H1 (cell line): ENCODE data around the gene AMBP. TPM values are rescaled to one million over a fixed set of nuclear protein-coding genes. Genes with fewer than 3 reads are reported as not detected.

Experiments
- BACH1 ChIP-seq: IDR thresholded peaks from 2 replicates; pipeline ENCODE4 v1.6.1; 2012; ENCODE audit warnings: low read length, improper control_type of control experiment
- CHD7 ChIP-seq: fragments of 300-600 bp; sonication (generic); IDR thresholded peaks from 2 replicates; pipeline ENCODE4 v1.7.1; 2012; ENCODE audit warnings: low read length, moderate library complexity, mild to moderate bottlenecking, inconsistent platforms; ENCODE audit not compliant: insufficient replicate concordance
- EGR1 ChIP-seq: IDR thresholded peaks from 2 replicates; pipeline ENCODE4 v1.6.1; 2011; ENCODE audit warnings: low read depth, low read length, borderline replicate concordance
- MAX ChIP-seq: IDR thresholded peaks from 2 replicates; pipeline ENCODE4 v1.6.1; 2012; ENCODE audit warnings: inconsistent platforms
- POLR2AphosphoS5 ChIP-seq: IDR thresholded peaks from 2 replicates; pipeline ENCODE4 v1.6.1; 2011; ENCODE audit warnings: low read depth, low read length
- RAD21 ChIP-seq, 2 experiments: IDR thresholded peaks in 1 of 2; conservative IDR thresholded peaks in 1 of 2; 2 replicates each; pipeline ENCODE4 v1.6.1; 2011; ENCODE audit warnings: low read depth in 2 of 2, low read length in 2 of 2, improper control_type of control experiment in 1 of 2, inconsistent platforms in 1 of 2, mild to moderate bottlenecking in 1 of 2, moderate library complexity in 1 of 2
- SP2 ChIP-seq: IDR thresholded peaks from 2 replicates; pipeline ENCODE4 v1.6.1; 2012; ENCODE audit warnings: mild to moderate bottlenecking, low read length, inconsistent platforms
- SP4 ChIP-seq: IDR thresholded peaks from 2 replicates; pipeline ENCODE4 v1.6.1; 2012; ENCODE audit warnings: low read length, inconsistent platforms
- SRF ChIP-seq: IDR thresholded peaks from 2 replicates; pipeline ENCODE4 v1.6.1; 2011; ENCODE audit warnings: mild to moderate bottlenecking, low read depth, low read length, moderate library complexity
- TAF1 ChIP-seq: IDR thresholded peaks from 2 replicates; pipeline ENCODE4 v1.6.1; 2011; ENCODE audit warnings: mild to moderate bottlenecking, low read depth, low read length
- TEAD4 ChIP-seq: IDR thresholded peaks from 2 replicates; pipeline ENCODE4 v1.6.1; 2012; ENCODE audit warnings: low read depth, low read length, inconsistent platforms, mixed read lengths
- polyA plus RNA-seq, 7 experiments: library from polyadenylated mRNA; depleted of rRNA in 3 of 7; stranded (reverse) in 5 of 7; unstranded in 2 of 7; fragments of >200 nt in 5 of 7; fragments of 200-250 nt in 2 of 7; gene quantifications; 1 replicate in 5 of 7; 2 replicates in 1 of 7; 4 replicates in 1 of 7; pipeline versions ENCODE4 v1.2.1 to v1.2.3, GENCODE V29; 2011 to 2013; ENCODE audit warnings: missing spikeins in 2 of 7, mixed read lengths in 2 of 7
- total RNA-seq: library from RNA; stranded (reverse); fragmentation: NEBNext Ultra II Directional; extraction: Animal tissue kit (Norgen Biotek cat#: 25700); gene quantifications from 2 replicates; pipeline ENCODE4 v1.2.1, GENCODE V29; 2021

AMBP gene
- total and polyA plus RNA-seq, 2 of the 8 experiments (the other 6 are each of a cell fraction or from before 2014, with no cell fraction given): 3.0 to 4.0 TPM

- TF ChIP-seq CHD7: no peak
- TF ChIP-seq MAX: peak; percentile 90
- TF ChIP-seq TEAD4: no peak
- TF ChIP-seq SRF: no peak
- TF ChIP-seq SP2: no peak
- no peak for TF ChIP-seq SP4
- no peak for TF ChIP-seq EGR1
- TF ChIP-seq BACH1: no peak
- peak; percentile 94 for TF ChIP-seq RAD21 (IDR thresholded peaks at IDR 0.05 in 1 of 2, conservative IDR thresholded peaks at IDR 0.05 in 1 of 2; ENCODE audit: low read depth in 2 of 2, low read length in 2 of 2)
- TF ChIP-seq POLR2AphosphoS5: no peak
- TF ChIP-seq TAF1: no peak
These were observed 4.1 kb upstream of the AMBP start (continued) for GRCh38 chr9:114082017-114082762.
